NCI-H1436 (cell line): ENCODE measurements around the gene RPL39.
A peak's percentile ranks its signal among the peaks of the same experiment; 100 is the strongest.
"Not testable (repeated sequence)": the region's sequence is repeated elsewhere in the genome, so short reads cannot be mapped to it uniquely, and the experiment has no call there.

Experiments used
- DNase-seq: peaks from one replicate; lab custom pipeline; 2025; lab: John Stamatoyannopoulos, UW

The RPL39 gene

GRCh38 chrX:119763181-119763580, 28.2 kb downstream of the RPL39 start:
- no peak for DNase-seq

GRCh38 chrX:119762718-119763117, 28.7 kb downstream of the RPL39 start:
- no peak for DNase-seq

DNA sequence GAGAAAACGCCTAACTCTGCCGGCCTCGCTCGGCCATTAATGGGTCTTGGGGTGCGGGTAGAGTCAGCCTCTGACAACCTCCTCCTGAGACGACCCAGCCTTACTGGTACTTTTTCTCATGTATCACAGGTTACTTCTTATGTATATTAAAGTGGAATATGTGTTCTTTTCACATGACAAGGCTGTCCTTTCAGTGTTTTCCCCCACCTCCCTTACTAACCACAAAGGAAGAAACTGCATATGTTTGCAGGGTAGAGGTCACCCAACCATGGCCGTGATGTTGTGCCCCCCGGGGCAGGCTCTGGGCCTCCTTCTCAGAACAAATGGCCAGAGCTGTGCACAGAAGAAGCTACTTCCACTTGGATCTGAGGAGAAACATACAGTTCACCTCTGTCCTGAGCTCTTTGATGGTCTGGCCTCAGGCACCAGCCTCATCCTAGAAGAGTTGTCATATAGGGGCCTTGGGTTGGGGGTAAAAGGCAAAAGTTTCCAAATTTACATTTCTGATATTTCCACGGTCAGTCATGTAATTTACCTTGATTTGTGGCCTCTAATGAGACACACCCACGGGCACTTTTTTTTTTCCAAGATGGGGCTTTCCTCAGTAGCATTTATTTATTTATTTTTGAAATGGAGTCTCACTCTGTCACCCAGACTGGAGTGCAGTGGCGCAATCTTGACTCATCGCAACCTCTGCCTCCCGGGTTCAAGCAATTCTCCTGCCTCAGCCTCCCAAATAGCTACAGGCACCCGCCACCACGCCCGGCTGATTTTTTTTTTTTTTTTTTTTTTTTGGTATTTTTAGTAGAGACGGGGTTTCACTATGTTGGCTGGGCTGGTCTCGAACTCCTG, 31.2 kb downstream of the RPL39 start:
- no peak for DNase-seq

DNA sequence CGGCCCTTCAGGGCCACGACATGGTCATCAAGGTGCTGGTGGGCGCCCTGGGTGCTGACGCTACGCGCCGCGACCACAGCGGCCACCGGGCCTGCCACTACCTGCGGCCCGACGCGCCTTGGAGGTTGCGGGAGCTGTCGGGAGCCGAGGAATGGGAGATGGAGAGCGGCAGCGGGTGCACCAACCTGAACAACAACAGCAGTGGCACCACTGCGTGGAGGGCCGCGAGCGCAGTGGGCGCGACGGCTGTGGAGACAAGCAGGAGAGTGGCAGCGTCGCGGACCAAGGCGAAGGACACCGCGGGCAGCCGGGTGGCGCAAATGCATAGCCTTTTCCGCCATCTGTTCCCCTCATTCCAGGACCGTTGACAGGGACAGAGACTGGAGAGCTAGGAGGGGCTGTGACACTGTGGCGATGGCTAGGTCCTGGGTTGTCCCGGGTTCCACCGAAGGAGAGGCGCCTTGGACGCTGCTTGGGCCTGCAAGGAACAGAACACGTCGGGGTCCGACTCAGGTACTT, 32.1 kb downstream of the RPL39 start:
- DNase-seq, result no peak

GRCh38 chrX:119758731-119759247, 32.6 kb downstream of the RPL39 start:
- peak; percentile 15 for DNase-seq

- peak; percentile 23 for DNase-seq
These were observed 33.3 kb downstream of the RPL39 start, which contains the start of gene SOWAHD for GRCh38 chrX:119757979-119758730. Gene SOWAHD (plus strand): TSS chrX:119758588. CDS start chrX:119758668, 80 bp downstream.

DNA sequence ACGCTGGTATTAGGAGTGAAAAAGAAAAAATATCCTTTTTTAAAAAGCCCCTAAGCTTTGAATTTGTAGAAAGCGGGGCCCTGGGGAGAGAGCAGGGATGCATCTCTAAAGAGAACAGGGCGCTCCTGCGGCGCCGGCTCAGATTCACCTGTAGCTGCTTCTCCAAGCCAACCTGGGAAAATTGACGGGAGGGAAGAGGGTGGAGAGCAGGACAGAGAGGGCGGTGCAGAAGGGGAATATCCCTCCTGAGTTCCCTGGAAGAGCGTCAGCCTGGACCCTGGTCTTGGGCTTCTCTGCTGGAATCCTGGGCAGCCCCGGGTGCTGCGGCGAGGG, 33.8 kb downstream of the RPL39 start:
- no peak for DNase-seq

DNA sequence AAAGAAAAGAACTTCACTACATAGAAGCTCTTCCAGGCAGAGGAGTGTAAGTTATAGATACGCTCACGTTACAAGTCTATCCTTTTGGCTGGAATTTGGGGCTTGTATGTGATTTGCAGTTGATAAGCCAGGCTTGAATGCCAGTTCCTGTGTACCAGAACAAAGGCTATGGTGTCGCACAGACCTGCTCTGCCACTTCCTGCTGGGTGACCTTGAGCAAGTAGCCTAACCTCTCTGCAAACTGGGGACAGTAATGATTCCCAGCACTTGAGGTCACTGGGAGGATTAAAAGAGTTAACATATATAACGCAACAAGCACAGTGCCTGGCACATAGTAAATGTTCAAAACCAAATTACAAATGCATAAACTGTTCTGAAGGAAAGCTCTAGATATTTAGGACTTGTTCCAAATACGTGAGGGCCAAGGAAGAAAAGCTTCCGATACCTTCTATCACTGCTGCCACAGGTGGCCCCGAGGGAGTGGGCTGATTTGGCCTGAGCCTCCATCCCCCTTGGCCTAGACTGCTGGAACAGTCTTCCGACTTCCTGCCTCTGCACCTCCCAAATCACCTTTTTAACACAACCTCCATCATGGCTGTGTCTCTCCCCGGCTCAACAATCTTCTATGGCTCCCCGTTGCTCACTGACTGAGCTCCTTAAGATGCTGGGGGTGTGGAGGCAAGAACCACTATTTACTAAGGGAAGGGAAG, 34.3 kb downstream of the RPL39 start:
- DNase-seq, result no peak

DNA sequence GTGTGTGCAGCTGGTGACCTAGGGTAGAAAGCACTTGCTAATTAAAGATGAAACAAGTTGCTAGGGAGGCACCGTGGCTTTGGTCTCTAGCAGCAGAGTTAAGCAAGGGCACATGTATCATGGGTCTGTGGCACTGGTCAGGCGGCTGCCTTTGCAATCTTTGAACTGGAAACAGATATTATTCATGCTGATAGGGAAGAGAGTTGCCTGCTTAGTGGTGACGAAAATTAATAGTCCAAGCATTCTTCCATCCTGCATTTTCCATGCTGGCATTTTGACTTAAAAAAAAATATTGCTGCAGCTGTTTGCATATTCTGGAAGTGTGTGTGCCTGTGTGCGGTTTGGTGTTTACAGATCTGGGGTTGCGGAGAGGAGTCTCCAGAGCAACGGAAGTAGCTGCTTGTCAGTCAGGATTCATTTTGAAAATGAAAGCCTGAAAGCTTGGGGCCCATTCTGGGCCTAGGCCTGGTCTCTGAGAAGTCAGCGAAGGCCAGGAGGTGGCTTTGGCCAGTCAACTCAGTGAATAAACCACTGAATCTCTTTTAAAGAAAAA, 35.4 kb downstream of the RPL39 start:
- no peak for DNase-seq

DNA sequence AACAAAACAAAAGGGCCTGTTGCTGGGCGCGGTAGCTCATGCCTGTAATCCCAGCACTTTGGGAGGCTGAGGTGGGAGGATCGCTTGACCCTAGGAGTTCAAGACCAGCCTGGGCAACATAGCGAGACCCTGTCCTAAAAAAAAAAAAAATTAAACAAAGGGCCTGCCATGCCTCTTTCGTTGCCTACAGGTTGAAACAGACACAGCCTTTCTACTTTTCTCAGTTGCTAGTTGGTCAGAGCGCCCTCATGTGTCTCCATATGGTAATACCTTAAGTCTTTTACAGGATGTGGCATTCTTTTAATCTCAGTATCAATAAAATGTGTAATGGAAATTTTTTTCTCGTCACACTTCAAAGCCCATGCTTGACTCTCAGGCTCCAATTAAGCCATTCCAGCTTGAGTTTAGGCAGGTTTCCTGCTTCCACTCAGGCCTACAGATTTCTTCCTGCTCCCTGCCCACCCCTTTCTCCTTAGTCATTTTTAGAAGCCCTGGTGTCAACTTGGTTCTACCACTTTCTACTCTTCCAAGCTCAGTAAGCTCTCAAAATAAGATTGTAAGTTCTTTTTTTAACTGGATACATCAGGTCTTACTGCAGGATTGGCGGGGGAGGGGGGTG, 37.7 kb downstream of the RPL39 start:
- peak; percentile 63 for DNase-seq

DNA sequence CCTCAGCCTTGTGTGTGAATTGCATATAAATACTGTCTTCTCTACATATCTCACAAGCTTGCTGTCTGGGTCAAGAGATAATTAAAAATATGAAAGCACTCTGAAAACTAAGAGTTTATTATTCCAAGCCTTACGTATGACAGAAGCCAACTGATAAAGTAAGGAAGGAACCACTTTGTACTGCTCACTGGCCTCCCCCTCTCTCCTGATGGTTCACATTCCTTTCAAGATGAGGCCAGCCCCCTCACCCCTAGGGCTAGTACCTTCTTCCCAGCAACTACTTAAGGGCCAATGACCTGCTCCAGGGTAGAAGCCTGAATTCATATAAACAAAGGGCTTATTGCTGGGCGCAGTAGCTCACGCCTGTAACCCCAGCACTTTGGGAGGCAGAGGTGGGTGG, 38.4 kb downstream of the RPL39 start:
- no peak for DNase-seq

GRCh38 chrX:119750751-119751150, 40.7 kb downstream of the RPL39 start:
- not testable (repeated sequence) for DNase-seq

DNA sequence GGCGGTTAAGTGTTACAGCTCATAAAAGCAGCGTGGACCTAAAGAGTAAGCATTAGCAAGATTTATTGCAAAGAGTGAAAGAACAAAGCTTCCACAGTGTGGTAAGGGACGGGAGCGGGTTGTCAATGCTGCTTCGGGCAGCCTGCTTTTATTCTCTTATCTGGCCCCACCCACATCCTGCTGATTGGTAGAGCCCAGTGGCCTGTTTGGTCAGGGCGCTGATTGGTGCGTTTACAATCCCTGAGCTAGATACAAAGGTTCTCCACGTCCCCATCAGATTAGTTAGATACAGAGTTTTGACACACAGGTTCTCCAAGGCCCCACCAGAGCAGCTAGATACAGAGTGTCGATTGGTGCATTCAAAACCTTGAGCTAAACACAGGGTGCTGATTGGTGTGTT, 41.3 kb downstream of the RPL39 start:
- not testable (repeated sequence) for DNase-seq

GRCh38 chrX:119745283-119745848, 46.1 kb downstream of the RPL39 start:
- no peak for DNase-seq

DNA sequence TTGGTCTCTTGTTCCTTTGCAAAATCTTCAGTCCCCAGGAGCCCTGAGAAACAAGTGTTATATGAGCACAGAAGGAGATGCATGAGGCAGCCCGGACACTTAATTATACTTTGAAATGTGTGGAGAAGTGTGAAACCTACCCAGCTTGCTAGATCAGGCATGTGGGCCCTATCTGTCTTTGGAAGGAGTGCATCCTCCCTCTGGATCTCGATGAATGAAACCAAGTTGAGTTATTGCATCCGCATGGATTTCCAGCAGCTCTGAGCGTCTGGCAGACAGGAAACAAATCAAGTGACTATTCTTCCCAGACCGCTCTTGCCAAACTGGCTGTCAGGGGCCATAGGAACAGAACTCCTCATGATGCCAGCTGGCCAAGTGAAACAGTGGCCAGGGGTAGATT, 52.7 kb downstream of the RPL39 start:
- no peak for DNase-seq
